T follicular helper cell (primary cell): ENCODE data around the gene EFNA3.
A peak's percentile ranks its signal among the peaks of the same experiment; 100 is the strongest.
"Not testable (repeated sequence)": the region's sequence is repeated elsewhere in the genome, so short reads cannot be mapped to it uniquely, and the experiment has no call there.

Source experiments
- DNase-seq: peaks from one replicate; pipeline ENCODE4 v3.0.0-alpha.2; 2020; ENCODE audit warnings: low read depth

The EFNA3 gene

DNA sequence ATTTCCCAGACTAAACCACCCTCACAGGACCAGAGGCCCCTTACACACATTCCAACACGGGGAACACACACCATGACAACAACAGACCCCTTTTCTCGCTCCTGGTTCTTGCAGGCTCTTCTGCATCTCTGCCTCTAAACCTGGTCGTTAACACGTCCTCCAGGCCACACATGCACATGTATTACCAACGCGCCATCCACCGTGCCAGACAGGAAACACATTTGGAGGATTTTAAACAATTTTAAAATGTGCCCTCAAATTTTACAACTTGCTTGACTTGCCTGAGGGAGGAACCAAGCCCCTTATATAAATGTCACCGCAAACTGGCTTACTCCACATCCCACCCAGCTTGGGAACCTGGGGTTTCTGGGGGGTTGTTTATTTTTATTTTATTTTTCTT lies 32.2 kb downstream of the EFNA3 start:
- DNase-seq, result no peak

DNA sequence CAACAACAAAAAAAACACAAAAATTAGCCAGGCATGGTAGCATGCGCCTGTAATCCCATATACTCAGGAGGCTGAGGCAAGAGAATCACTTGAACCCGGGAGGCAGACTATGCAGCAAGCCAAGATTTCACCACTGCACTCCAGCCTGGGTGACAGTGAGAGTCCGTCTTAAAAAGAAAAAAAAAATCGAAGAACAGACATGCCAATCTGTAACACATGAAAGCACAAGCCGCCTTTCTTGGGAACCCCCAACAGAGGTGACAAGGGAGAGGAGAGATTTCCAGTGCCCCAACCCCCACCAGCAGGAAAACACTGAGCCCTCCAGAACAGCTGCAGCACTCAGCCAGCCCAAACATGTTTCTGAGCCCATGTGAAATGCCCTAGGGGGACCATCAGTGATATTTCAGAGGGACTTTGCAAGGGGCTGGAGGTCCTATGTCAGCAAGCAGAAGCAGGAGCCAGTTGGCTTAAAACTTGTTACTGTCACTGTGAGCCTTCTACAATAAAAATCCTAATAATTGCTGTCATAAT lies 34.9 kb downstream of the EFNA3 start:
- DNase-seq, result no peak

DNA sequence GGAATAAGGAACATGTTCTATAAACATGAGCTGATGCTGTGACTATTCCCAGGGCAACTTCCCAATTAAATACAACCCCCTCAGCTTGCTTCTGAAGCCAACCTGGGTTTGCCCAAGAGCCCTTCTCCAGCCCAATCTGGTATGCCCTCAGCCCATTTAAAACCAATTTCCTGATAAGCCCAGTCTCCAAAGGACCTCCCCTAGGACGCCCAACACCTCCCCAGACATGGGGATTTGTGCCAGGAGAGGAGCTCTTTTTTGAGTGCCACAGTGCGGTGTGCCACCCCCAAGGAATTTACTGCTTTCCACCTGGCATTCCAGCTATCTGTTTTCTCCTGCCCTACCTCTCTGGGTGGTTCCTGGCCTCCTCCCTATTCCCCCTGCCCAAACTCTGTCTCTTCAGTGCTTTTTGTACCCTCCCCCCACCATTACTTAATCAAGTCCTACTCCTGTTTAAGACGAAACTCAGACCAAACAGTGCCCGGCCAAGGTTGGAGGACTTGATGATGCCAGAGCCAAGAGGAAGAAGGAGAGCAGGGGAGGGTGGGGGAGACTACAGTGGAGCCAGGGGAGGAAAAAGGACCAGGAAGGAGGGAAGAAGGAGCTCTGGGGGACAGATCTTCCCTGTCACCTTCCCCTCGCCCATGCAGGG lies 37.6 kb downstream of the EFNA3 start:
- no peak for DNase-seq

DNA sequence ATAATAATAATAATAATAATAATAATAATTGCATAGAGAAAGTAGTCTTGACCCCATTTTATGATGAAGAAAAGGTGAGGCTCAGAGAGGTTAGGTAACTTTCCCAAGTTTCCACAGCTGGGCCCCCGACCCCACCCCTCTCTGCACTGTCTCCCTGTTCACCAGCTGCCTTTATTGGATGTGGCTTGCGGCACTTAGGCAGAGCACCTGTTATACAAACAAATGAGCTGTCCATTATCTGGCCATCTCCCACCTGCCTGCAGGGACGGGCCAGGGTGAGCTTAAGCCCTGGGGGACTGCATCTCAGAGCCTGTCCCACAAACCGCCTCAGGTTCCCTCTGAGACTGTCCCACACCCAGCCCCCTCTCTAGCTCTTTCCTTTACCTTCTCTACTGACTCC lies 39.0 kb downstream of the EFNA3 start:
- no peak for DNase-seq

DNA sequence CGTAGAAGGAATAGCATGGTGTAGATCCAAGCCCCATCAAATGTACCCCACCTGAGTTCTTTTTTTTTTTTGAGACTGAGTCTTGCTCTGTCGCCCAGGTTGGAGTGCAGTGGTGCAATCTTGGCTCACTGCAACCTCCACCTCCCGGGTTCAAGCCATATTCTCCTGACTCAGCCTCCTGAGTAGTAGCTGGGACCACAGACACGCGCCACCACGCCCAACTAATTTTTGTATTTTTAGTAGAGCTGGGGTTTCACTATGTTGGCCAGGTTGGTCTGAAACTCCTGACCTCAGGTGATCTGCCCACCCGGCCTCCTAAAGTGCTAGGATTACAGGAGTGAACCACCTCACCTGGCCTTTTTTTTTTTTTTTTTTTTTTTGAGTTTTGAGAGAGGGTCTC lies 39.5 kb downstream of the EFNA3 start:
- not testable (repeated sequence) for DNase-seq

DNA sequence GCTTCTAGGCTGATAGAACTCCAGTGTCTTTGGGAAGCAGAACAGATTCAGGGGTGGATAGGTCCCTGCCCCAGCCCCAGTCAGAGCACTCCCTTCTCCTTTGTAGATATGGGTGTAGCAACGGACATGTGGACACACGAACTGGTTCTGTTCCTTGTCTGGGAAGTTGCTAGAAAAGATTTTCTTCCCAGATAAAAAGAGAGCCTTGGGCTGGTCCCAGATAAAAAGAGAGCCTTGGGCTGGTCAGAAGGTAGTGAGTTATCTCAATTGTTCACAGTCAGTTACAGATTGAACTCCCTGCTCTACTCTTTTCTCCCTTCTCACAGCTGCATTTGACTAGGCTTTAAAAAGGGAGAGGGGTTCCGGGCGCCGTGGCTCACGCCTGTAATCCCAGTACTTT lies 41.6 kb downstream of the EFNA3 start:
- no peak for DNase-seq

DNA sequence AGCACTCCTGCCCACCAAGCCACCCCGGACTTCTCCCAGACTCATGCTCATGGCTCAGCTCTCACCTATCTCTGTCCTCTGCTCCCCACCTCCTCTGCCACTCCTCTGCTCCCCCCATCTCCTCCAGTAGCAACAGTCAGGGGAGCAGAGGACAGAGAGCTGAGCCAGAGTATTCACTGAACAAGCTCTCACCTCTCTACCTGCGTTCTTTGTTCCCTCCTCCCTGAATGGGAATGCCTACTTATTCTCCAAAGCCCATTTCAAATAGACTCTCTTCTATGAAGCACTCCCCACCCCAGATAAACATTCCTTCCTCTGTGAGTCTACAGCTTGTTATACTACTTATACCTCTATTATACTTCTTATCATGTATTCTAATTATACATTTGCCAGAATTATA lies 42.6 kb downstream of the EFNA3 start:
- no peak for DNase-seq

DNA sequence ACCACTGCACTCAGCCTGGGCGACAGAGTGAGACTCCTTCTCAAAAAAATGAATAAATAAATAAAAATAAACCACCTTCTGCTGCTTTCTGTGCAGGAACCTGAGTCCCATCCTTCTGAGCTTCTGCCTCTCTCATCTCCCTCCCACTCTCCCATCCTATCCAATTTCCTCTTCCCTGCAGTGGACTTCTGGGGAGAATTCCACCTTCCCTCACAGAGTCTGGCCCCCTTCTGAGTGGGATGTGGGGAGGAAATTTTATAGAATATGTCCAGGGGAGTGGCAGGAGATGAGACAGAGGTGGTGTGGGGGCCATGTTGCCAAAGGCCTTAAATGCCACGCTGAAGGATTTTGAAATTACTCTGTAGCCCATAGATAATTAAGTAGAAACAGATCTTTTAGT lies 43.7 kb downstream of the EFNA3 start:
- no peak for DNase-seq

DNA sequence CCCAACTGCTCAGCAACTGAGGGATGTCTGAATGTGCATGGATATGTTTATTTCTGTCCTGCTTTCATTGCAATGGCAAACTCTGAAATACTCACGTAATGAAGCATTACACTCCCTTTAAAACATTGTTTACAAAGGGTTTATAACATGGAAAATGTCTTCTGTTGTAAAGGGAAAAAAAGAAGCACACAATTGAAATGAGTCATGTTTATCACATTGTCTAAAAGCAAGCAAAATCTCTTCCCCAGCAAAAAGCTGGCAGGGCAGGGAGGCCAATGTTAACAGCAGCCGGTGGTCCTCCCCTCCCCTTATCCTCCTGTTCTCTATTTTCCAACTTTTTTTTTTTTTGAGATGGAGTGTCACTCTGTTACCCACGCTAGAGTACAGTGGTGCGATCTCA lies 45.2 kb downstream of the EFNA3 start:
- no peak for DNase-seq

DNA sequence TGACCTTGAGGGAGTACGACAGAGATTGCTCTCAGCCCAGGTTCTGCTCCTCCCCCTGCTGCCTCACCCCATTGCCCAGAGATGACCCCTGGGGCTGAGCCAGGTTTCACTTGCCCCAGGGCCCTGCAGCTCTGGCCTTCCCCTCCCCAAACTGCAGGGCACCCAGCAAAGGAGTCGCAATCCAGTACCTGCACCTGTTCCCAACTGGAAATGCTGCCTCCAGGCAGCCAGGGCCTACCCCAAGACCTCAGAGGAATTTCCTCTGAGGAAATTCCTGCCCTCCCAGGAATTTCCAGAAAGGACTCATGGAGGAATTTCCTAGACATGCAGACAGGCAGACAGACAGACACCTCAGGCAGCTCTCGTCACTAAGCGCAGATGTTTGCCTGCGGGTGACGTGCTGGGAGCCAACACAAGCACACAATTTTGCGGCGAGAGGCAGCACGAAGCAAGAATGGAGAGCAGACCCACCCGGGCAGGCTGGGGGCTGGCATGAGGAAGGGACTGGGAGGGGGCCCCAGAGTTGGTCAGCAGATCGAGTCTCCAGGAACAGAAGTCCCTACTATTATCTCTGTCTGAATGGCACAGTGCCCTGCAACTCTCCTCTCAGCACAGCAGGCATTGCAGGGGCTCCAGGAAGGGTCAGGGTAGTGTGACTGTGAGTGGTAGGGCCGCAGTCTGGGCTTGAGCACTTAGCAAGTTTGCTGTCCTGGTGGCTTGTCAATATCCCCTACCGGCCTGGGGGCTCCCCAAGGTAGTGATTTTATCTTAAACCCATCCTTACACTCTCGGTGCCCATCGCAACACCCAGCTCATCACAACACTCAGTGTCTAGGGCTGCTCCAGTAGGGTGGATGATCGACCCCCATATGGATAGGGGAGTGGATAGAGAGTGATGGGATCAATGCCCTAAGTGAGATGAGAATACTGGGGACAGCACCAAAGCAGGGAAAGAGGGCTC lies 46.1 kb downstream of the EFNA3 start:
- DNase-seq, result no peak

DNA sequence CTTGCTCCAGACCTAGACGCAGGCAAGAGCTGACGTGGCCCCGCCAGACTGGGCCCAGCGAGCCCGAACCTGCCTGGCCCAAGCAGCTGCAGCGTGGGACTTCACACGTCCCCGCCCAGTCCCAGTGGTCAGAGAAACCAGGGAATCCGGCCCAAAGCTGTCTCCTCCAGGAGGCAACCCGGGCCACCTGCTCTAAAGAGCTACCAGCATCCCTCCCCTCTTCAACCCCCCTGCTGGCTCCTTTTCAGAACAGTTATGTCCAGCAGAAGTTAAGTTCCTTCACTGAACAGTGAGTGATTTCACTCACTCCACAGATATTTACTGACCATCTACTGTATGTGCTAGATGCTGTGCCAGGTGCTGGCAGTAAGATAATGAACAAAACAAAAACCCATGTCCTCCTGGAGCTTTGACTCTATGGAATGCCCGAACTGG lies 46.9 kb downstream of the EFNA3 start:
- no peak for DNase-seq

DNA sequence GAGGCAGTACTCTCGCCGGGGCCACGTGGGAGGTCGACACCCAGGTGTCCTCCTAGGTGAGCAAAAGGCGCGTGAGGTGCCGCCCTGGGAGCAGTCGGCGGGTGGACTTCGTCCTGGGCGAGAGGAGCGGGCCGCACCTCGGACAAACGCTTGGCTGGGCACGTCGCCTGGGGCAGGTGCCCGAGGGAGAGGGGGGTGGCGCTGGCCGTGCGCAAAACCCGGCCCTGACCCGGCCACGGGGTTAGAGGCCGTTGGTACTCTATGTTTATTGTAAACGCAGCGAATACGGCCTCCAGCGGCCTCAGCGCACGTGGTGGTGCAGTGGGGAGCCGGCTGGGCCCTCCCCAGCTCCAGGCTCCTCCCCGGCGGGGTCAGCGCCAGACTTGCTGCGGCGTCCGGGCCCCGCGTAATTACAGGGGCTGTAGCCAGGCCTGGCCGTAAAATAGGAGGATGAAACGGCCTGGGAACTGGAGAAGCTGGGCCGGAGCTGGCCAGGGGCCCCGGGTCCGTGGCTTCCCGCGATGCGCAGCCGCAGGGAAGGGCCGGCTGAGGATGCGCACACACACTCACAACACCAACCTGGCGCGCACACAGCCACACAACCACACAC lies 47.4 kb downstream of the EFNA3 start:
- no peak for DNase-seq

DNA sequence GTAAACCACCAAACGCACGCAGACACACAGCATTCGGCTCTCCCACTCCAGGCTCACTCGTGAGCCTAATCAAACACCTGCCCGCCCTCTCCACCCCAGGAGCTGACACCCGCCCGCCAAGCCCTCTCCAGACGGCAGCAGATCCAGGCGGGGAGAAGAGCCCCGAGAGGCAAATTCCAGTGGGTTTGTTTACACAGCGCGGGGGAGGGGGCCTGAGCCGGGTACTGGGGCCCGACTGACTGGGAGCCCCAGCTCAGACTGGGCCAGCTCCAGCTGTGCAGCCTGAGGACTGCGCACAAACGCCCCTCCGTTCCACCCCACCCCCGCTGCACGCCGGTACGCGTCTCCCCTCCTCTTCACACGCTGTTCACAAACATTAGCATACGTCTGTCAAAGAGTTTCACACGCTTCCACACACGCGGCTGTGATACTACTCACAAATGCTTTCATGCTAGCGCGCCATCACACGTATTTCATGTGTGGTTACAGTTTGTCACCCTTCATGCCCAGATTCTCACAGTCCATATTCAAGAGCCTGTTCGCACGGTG lies 48.0 kb downstream of the EFNA3 start:
- DNase-seq, result no peak

DNA sequence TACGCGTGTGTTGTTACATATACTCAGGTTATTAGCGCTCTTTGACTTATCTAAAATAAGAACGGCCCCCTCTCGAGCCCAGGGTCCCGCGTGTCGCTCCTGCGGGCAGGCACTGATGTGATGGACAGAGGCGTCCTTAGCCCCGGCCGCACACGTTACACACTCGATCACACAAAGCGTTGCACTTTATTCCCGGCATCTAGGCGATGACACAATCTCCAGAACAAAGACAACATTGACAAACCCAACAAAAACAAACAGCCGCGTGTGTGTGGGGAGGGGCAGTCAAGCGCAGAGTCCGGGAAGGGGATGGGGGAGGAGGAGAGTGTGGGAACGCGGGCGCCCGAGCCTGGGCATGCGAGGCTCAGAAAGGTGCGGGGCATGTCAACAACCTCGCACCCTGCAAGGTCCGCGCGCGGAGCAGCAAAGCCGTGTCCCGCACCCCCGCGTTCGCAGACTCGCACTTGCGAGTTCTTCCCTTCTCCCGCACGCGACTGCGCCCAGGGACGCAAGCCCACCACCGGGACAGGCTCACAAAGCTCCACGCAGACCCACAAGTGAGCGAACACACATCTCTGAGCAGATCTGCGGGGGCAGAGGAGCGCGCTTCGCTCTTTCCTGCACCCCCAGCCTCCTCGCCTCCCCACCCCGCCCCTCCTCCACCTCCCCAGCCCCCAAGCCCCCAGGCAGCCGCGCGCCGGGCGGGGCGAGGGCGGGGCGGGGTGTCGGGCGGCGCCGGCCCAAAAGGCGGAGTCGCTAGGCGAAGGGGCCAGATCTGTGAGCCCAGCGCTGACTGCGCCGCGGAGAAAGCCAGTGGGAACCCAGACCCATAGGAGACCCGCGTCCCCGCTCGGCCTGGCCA lies 48.7 kb downstream of the EFNA3 start, which contains the start of gene EFNA1:
Gene EFNA1 (plus strand): TSS at position 772 of the 862 bp plus-strand sequence. CDS start 102 bp downstream, outside the sequence.
- DNase-seq, result peak; percentile 27

DNA sequence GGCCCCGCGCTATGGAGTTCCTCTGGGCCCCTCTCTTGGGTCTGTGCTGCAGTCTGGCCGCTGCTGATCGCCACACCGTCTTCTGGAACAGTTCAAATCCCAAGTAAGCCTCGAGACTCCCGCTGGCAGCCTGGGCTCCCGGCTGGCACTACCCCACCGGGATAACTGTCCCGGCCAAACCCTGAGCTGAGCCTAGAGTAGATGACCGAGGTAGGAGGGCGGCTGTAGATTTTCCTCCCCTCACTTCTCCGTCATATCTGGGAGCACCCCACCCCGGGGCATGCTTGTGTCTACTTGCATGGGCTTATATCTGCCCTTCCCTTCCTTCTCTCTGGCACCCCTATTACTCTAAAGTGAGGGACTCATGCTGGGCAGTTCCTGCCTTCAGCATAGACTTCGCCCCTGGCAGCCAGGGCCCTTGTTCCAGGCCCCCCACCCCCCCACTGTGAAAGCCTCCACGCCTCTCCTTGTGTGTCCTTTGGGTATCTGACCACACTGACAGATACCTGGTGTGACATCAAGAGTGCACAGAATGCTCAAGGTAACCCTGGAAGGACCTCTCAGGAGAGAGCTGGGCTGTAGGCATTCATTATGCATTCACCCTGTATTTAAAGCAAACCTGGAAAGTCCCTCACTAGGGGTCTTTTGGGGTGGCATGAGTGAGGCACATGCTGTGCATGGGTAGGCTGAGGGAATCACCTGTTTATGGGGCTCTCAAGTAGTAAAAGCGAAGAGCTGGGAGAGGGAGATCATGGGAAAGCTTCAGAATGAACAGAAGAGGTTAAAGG lies 49.5 kb downstream of the EFNA3 start:
- no peak for DNase-seq

DNA sequence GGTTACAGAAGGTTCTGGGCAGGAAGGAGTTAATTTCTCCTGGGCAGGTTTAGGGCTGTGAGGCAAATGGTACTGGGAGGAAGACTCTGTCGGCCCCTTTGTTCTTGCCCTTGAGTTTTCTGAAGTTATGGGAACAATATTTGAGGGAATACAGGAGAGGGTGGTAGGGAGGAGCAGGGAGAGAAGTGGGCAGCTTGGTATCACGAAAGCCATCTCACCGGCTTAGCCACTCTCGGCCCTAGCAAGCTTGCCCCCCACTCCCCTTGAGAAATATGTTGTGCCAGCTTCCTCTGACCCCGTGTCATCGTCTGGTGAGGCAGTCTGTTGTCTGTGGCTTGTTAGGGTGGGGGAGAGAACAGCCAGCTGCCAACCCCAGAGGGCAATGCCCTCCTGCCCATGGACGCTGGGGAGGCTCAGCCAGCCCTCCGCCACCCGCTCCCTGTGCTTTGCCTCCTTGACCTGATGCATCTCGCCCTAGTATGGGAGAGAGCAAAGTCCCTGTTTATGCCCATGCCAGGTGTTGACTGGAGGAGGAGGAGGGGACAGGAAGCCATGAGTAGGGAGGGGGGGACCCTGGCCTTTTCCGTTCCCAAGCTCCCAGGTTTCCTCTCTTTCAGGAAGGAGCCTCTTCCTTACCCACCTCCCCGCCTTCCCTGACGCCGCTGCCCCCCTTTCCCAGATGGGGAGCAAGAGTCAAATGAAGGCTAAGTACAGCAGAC lies 50.3 kb downstream of the EFNA3 start:
- DNase-seq, result no peak

DNA sequence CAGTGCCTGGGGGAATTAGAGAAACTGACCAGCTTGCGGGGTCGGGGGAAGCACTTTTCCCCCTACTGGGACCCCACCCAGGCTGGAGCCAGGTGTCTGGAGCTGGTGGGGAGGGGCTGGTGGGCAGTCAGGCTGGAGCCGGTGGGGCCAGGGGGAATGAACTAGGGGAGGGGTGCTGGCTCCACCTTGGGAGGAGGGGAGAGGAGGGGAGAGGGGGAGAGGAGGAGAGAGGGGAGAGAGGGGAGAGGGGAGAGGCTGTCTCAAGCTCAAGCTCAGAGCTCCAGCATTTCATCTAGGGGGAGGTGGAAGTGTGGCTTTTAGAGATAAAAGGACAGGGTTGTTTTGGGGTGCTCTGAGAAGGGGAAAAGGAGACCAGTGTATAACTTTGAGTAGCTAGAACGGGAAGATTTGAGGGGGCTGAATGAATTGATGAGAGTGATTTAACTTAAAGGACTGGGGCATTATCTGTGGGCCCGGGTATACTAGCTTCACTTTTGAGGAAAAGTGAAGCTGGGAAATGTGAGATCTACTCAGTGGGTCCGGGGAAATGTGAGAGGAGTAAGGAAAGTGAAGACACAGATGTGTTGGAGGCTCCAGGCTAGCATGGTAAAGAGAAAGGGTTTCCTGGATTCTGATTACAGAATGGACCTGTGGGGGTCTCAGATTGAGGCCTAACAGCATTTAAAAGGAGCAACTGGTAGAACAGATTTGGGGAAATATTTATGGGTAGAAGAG lies 51.8 kb downstream of the EFNA3 start:
- no peak for DNase-seq

DNA sequence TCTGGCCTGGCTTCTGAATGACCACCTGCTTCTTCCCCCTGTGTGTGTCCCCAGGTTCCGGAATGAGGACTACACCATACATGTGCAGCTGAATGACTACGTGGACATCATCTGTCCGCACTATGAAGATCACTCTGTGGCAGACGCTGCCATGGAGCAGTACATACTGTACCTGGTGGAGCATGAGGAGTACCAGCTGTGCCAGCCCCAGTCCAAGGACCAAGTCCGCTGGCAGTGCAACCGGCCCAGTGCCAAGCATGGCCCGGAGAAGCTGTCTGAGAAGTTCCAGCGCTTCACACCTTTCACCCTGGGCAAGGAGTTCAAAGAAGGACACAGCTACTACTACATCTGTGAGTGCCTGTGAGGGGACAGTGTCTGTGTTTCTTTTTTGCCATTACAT lies 52.6 kb downstream of the EFNA3 start:
- DNase-seq, result no peak

DNA sequence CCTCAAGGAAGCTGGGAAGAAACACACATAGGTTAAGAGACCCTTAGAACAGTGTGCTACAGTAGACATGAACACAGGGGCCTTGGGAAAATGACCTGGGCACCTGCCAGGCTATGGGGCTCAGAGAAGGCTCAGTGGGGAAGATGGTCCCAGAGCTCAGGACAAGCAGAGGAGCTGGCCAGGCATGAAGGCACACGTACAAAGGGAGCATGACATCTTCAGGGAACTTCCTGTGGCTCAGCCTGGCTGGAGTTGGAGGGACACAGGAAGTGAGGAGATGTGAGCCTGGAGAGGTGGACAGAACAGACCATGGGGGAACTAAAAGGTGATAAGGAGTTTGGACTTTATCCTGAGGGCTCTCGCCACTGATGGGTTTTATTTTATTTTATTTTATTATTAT lies 53.2 kb downstream of the EFNA3 start:
- DNase-seq, result no peak
